ENCODE data around the gene FHIT.

- TF ChIP-seq CTCF (conservative IDR thresholded peaks at IDR 0.05; ENCODE audit: low read depth, low read length) (no peak), POLR2A (IDR thresholded peaks at IDR 0.05; ENCODE audit: low read depth, low read length) (no peak), RAD21 (IDR thresholded peaks at IDR 0.05; ENCODE audit: low read length) (no peak), RFX5 (IDR thresholded peaks at IDR 0.05; ENCODE audit: low read depth, low read length) (no peak), MAFK (IDR thresholded peaks at IDR 0.05; ENCODE audit: low read depth, low read length) (no peak), BHLHE40 (IDR thresholded peaks at IDR 0.05; ENCODE audit: low read depth, low read length) (no peak), MAZ (IDR thresholded peaks at IDR 0.05; ENCODE audit: borderline replicate concordance, low read depth, low read length) (no peak), SMC3 (IDR thresholded peaks at IDR 0.05; ENCODE audit: low read depth, low read length) (no peak), USF2 (IDR thresholded peaks at IDR 0.05; ENCODE audit: low read depth, low read length) (no peak), MXI1 (IDR thresholded peaks at IDR 0.05; ENCODE audit: borderline replicate concordance, low read depth, low read length) (no peak), CEBPB (IDR thresholded peaks at IDR 0.05; ENCODE audit: low read depth, low read length) (no peak), CHD1 (IDR thresholded peaks at IDR 0.05; ENCODE audit: low read depth, low read length) (no peak), RCOR1 (IDR thresholded peaks at IDR 0.05; ENCODE audit: insufficient replicate concordance, low read length) (no peak), ELK1 (IDR thresholded peaks at IDR 0.05; ENCODE audit: borderline replicate concordance, low read depth, low read length) (no peak)
Measured at GRCh38 chr3:61237858-61238257, 13.4 kb downstream of the FHIT start.
